GM21529 (cell line): ENCODE results near the gene ZNF492.
"Not testable (repeated sequence)": the region's sequence is repeated elsewhere in the genome, so short reads cannot be mapped to it uniquely, and the experiment has no call there.

Experiments
- ATAC-seq: cut with Tn5 transposase; IDR thresholded peaks from one replicate; pipeline ENCODE4 v1.9.1; 2021; ENCODE audit not compliant: unreplicated experiment

Gene ZNF492

DNA sequence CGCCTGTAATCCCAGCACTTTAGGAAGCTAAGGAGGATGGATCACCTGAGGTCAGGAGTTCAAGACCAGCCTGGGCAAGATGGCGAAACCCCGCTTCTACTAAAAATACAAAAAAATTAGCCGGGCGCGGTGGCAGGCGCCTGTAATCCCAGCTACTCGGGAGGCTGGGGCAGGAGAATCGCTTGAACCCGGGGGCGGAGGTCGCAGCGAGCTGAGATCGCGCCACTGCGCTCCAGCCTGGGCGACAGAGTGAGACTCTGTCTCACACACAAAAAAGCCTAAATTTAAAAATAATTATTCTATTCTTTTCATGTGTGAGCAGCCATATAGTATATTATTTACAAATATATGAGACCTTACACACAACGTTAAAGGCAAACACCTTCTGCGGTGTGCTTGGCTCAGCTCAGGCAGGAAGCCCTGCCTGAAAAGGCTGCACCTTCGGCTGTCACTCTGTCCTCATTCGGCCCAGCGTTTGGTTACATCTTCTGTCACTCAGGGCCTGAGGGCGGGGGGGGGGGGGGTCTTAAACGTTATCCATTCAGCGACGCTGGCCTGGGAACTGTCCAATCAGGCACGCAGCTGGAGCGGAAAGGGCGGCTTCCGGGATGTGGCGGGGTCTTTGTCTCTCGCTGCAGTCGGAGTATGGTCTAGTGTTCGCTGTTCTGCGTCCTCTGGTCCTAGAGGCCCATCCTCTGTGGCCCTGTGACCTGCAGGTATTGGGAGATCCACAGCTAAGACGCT lies at the start of gene ZNF492:
Gene ZNF492 (plus strand): TSS at position 619 of the 744 bp plus-strand sequence. CDS start 19,076 bp downstream, outside the sequence.
- not testable (repeated sequence) for ATAC-seq

DNA sequence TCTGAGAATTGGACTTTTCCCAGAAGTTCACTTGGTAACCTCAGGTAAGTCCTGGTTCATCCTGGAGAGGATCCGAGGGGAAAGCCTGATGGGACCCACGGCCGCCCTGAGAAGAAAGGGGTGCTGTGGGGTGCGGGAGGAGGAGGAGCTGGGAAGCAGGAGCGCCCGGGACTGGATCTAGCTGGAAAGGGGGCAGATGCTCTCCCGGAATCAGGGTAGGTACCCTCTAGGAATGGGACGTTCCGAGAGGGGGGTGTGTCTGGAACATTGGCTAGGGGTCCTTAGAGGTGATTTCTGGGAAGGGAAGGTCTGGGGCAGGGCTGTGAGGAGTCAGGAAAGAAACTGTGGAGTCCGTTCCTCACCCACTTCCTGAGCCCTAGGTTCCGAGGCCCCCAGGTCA lies 38.7 kb upstream of the ZNF492 start:
- ATAC-seq, result no peak

DNA sequence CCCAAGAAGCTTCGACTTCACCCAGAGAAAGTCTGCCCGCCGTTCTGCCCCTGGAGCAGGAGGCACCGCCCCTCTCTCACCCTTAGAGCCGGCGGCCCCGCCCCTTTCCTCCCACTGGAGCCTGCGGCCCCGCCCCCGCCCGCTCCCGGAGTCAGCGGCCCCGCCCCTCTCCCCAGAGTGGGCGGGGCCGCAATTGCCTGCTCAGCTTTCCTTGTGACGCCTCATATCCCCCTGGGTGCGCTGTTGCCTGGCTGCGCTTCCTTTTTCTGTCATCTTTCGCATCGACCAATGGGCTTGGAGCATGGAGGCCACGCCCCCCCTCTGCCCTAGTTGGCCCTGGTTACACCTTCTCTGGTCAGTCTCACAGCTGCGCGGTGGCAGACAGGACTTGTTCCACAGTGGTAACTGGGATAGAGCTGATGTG lies 38.2 kb upstream of the ZNF492 start:
- no peak for ATAC-seq

DNA sequence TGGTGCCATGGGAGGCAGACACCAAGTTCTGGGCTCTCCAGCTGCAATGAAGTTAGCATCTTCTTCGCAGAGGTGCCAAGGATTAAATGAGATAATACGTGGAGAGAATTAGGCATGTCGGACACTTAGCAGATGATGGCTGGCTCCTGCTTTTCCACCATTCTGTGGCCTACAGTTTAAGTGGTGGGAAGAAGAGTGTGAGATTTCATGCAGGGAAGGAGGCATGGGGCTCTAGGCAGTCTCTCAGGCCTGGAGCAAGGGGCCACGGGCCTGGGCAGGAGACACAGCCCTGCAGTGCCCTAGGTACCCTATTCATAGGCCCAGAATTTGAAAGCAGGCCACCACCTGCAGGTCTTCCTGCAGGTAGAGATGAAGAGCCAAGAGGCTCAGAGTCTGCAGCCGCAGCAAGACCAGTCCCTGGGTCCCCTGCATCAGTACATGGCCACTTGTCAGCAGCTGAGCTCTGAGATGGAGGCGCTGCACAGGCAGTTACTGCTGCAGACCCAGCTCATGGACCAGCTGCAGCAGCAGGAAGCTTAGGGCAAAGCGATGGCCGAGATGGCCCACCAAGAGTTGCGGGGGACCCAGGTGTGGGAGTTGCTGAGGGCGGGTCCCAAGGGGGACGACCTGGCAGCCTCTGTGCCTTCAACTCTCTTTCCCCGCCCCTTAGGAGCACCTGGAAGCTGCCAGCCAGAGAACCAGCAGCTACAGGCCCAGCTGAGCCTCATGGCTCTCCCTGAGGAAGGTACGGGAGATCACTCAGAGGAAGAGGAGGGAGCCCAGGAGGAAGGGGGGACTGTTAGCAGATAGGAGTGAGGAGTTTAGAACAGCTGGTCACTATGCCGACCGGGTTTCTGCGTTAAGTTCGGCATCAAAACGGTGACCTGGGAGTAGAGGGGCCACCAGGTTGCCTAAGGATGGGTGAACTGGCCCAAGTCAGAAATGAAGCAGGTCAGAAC lies 33.2 kb upstream of the ZNF492 start:
- ATAC-seq, result no peak

DNA sequence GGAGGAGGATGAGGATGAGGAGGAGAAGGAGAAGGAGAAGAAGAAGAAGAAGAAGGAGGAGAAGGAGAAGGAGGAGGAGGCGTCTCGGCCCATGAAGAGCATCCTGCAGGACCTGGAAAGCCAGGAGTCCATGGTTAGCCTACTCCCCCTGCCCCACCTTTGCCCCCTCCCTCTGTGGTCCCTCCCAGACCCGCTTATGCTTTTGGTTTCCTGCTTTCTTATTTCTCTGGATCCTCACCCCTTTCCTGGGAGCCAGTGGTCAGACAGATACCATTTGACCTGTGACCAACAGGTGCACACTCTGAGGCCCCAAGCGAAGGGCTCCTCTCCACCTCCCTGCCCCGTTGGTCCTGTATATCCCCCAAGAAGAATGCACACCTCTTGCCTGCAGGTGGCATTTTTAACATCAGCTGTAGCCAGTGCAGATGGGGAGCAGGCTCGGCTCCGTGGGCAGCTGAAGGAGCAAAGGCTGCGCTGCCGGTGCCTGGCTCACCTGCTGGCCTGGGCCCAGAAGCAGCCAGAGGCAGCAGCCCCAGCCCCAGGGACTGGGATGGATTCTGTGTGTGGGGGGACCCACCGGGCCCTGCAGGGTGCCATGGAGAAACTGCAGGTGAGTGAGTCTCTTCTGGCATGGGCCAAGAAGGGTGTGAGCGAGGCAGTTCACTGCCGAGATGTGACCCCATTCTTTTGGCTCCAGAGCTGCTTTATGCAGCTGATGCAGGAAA lies 32.1 kb upstream of the ZNF492 start:
- ATAC-seq, result no peak

DNA sequence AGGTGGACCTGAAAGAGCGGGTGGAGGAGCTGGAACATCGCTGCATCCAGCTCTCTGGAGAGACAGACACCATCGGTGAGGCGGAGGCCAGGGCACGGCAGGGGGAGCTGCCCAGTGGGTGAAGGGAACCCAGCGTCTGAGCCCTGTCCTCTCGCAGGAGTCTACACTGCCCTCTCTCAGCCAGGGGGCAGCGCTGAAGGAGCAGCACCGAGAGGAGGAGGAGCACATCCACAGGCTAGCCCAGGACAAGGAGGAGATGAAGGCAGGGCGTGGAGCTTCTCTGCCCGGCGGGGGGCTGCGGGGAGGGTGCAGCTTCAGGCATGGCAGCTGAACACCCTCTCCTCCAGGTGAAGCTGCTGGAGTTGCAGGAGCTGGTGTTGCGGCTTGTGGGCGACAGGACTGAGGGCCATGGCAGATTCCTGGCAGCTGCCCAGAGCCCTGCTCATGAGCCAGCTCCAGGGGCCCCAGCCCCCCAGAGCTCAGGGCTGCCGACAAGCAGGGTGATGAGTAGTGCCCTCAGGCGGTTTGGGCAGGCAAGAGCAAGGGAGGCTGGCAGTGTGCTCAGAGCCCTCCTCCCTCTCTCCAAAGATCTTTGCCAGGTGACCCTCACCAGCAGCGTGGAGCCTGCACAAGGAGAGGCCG lies 31.4 kb upstream of the ZNF492 start:
- no peak for ATAC-seq

DNA sequence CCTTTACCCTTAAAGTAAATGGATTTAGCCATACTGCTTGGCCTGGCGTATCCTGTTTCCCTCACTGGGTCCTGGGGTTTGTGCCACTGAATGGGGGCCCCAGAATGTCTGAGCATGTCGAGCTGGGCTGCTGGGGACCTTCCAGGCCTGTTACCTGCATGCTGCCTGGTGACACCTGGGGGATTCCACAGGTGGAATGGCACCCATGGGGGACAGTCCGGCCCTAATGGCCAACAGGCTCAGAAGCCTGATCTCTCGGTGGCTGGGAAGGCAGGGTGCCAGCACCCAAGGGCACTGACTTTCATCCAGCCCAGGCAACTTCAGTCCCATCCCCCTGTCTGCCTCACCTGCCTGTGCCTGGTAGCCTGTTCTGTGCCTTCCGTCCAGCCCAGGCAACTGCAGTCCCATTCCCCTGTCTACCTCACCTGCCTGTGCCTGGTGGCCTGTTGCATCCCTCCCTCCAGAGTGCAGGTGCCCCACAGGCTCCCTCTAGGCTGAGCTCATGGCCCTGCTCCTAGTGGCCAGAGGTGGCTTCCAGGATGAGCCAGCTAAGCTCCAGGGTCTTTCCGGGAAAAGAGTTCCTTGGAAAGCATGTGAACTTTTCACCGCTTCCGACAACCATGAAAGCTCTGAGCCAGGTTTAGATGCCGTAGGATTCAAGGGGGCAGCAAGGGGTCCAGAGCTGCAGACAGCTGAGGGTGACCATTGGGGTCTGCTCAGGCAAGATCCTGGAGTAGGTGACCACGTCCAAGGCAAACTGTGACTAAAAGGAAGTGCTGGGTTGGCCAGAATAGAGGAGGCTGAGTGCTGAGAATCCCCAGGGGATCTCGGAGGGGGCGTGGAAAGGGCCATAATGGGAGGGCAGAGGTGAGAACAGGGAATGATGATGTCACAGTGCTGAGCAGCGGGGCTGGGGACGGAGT lies 30.3 kb upstream of the ZNF492 start:
- ATAC-seq, result no peak

DNA sequence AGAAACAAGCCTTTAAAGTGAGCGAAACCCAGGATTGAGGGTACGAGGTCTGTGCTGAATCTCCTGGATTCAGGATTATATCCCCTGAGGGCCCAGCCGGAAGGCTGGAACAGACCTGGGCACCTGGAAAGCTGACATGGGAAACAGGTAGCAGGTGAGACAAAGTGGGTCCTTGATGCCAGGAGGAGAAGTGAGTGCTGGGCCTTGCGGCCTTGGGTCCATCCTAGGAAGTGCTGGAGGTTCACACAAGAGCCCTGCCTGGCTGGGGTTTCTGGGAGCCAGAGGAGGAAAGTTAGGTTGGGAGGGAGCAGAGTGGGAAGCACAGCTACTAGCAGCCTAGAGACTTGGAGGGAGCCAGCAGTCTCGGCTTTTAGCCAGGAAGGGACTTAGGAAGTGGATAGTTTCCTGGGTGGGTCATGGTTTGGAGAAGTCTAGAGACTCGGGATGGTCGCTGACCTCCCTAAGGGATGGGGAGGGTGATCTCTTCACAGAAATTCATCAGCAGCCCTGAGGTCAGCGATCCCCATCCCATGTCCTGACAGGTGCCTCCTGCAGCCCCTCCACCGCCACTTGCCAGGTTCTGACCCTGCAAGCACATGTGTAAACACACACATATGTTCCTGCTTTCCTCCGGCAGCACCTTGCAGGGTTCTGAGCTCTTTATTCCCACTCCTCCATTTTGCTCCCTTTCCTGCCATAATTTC lies 29.4 kb upstream of the ZNF492 start:
- ATAC-seq, result no peak

DNA sequence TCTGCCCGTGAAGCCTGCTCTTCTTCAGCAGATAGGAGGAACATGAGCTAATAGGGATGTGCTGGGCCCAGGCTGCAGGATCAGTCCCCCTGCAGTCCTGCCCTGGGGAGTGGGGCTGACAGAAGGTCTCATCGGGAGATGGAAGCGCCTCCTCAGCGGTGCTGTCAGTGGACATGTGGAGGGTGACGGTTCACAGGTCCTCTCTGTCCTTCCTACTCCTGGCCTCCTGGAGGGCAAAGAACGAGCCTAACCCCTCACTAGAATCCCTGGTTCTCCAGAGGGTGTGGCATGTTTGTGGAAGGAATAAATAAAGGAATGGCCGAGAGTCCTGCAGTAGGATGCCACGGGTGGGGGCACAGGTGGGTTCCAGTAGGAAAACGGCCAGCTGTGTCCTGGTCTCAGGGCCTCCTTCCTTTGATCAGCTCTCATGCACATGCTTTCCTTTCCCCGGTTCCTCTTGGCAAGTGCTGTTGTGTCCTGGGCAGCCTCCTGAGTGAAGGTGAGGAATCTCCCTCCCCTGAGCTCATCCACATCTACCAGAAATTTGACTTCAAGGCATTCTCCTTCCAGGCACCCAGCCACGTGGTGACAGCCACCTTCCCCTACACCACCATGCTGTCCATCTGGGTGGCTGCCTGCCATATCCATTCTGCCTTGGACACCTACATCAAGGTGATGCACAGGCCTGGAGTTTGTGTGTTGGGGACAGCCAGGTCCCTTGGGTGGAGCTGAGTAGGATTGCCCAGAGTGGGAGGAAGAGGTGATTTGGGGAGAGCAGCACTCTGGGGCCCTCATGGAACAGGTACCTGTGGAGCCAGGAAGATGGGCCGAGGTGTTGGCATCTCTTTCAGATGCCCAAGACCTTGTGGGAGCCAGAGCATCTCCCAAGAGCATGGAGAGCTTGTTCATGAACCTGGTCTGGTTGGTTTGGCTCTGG lies 28.6 kb upstream of the ZNF492 start:
- no peak for ATAC-seq

DNA sequence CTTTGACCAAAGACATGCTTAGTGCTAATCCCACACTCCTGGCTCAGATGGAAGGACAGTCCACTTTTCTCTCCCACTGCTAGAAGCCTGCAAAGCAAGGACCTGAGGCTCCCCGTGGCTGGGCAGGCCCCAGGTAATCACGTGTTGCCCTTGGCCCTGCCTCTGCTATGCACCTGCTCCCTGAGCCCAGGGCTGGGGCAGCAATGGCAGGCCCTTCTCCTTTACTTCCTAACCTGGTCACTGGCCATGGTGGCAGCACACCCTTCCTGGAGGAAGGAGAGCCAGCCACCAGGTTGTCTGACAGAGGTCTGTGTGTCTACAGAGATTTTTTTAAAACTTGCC lies 27.9 kb upstream of the ZNF492 start:
- no peak for ATAC-seq

DNA sequence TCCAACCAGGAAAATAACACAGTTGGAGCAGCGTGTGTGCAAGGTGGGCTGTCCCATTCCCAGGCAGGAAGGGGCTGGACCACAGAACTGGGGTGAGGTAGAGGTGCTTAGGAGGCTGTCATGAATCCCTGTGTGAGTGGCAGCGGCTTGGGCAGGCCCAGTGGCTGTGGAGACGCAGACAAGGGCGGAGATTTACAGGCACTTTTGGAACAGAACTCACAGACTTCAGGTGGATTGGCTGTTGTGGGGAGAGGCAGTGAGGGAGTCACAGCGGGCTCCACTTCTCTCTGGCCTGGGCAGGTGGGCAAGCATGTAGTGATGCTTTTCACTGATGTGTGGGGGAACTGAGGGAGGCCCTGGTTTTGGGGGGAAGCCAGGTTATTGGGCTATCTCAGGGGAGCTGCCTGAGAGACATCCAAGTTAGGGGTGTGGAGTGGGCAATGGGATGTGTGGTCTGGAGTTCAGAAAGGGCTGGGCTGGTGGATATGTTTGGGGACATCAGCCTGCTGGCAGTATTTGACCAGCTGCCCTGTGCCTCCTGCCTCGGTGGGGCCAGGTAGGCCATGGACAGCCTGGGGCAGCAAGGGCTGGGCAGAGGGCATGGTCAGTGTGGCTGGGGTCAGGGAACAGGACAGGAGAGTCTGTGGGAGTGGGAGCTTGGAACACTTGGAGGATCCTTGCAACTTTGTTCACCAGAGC lies 27.0 kb upstream of the ZNF492 start:
- no peak for ATAC-seq

DNA sequence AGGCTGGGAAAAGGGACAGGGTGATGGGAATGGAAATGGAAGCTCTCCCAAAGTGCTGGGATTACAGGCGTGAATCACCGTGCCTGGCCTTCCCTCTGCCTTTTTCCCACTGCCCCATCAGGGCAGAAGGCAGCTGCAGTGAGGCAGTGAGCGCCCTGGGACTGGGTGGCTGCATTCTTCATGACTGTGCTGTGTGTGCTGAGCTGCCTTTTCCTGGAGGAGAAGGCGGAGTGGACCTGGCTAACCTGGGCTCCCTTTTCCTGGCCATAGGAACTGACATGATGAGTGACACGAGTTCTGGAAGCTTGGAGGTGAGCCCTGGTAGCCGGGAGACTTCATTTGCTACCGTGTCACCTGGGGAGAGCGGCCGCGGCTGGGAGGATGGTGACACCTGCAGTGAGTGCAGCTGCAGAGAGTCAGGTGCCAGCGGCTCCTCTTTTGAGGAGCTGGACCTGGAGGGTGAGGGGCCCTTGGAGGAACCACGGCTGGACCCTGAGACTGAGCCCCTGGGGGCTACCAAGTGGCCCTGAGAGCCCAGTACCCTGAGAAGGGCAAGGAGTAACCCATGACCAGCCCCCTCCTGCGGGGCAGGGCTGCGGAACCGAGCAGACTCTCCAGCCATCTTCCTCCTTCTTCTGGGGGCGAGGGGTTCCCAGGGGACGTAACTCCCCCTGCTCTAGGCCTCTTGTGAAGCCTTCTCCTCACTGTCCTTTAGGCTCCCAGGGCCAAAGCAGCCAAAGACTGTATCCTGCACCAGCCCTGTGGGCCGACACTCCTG lies 26.3 kb upstream of the ZNF492 start:
- no peak for ATAC-seq

DNA sequence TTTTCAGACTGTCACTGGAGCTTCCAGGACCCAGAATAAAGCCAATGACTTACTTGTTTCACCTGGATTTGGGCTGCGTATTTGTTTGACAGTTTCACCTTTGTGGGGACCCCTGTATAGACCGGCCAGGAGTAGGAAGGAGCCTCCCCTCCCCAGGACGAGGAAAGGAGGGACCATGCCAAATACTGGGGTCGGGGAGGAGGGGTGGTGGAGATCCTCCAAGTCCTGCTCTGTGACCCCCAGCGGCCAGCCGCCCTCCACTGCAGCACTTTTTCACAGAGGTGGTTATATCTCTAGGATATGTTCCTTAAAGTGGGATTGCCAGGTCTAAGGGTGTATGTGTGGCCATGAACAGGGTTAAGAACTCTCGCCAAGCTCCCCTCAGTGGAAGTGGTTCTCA lies 25.7 kb upstream of the ZNF492 start:
- no peak for ATAC-seq

DNA sequence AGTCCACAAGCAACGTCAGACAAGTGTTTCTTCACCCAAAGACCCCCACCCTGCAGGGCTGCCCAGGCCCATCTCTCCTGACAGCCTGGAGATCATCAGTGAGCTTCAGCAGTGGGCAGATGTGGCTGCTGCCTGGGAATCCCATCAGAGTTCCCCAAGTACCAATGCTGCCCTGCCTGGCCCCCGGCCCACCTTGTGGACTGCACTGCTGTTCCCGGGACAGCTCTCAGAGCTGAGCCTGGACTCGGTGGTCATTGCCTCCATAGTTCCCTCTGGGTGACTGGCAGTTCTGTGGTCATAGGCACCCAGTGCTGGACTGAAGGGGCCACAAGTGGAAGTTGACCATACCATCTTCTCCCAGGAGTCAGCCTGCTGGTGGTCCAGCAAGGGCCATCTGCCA lies 24.5 kb upstream of the ZNF492 start:
- ATAC-seq, result no peak

DNA sequence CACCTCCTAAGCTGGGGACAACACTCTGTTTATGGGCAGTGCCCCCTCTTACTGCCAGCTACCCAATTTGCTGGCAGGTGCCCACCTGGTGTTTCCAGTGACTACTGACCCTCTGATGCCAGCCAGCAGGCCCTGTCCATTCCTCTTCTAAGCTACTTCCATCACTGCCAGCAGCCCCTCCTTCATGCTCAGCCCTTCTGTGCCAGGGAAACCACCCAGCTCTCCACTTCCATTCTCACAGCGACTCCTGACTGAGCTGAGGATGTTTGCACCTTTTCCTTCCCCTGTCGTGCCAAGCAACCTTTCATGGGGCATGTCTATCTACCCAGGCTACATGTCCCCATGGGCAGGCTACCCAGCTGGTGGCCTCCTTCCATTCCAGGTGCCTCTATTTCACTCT lies 24.0 kb upstream of the ZNF492 start:
- ATAC-seq, result no peak

DNA sequence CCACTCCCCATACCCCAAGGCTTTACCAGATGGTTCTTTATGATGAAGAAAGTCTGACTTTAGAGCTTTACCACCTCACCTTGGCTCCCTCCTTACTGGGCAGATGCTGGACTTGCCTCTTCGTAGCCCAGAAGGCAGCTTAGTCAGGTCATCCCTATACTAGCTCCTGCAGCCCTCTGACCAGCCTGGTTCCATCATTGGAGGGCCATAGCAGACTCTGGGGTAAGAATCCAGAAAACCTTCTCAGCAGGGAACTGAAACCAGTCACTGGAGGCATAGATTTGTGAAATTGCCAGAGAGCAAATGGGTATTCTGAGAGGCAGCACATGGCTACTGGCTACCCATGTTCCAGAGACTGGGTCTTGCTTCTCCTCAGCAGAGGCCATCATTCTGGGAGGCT lies 21.8 kb upstream of the ZNF492 start:
- no peak for ATAC-seq

DNA sequence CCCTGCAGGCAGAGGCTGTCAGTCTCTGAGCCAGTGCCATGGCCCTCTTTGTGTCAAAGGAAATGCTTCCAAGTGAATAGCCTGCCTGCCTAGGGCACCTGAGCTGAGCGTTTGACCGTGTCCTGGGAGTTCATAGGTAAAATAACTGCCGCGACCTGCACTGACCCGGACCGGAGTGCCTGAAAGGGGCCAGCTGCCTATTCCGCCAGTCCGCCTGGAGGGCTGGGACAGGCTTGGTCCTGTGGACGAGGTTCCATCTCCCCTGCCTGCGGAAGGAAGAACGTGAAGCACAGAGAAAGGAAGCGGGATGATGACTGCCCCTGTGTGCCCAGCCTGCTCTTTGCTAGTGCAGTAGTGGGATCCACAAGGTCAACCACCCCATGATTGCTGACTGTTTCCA lies 17.5 kb upstream of the ZNF492 start:
- no peak for ATAC-seq
